ENCODE measurements around the gene LYRM7.
"Not testable (repeated sequence)": the region's sequence is repeated elsewhere in the genome, so short reads cannot be mapped to it uniquely, and the experiment has no call there.

DNA sequence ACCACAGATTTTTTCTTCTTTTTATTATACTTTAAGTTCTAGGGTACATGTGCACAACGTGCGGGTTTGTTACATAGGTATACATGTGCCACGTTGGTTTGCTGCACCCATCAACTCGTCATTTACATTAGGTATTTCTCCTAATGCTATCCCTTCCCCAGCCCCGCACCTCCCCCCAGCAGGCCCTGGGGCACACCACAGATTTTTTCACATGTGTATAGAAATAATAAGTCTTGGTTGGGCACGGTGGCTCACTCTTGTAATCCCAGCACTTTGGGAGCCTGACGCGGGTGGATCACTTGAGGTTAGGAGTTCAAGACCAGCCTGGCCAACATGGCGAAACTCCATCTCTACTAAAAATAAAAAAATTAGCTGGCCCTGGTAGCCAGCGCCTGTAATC is 83.3 kb downstream of the LYRM7 start:
- TF ChIP-seq CTCF (conservative IDR thresholded peaks at IDR 0.05 in 1 of 2, IDR thresholded peaks at IDR 0.05 in 1 of 2; ENCODE audit: low read depth in 1 of 2, low read length in 2 of 2); EZH2 (IDR thresholded peaks at IDR 0.05; ENCODE audit: low read length, missing control alignments): not testable (repeated sequence)
